GM12892 (cell line): ENCODE measurements around the gene IFT27.
"Not testable (repeated sequence)": the region's sequence is repeated elsewhere in the genome, so short reads cannot be mapped to it uniquely, and the experiment has no call there.

Source experiments
- DNase-seq: peaks from one replicate; pipeline ENCODE4 v3.0.0; 2011; ENCODE audit not compliant: insufficient read length
- FAIRE-seq: peaks from 2 replicates; lab custom pipeline; 2011; peaks lifted over from hg19 to GRCh38; lab: Jason Lieb, UNC
- POLR2A ChIP-seq: IDR thresholded peaks from 2 replicates; pipeline ENCODE4 v1.6.1; 2011; ENCODE audit warnings: low read depth, low read length, control low read depth
- POLR2AphosphoS5 ChIP-seq: IDR thresholded peaks from 2 replicates; pipeline ENCODE4 v1.6.1; 2011; ENCODE audit warnings: low read depth, low read length, control low read depth
- TAF1 ChIP-seq: IDR thresholded peaks from 2 replicates; pipeline ENCODE4 v1.6.1; 2011; ENCODE audit warnings: low read depth, mild to moderate bottlenecking, control low read depth, low read length, borderline replicate concordance

Gene IFT27

DNA sequence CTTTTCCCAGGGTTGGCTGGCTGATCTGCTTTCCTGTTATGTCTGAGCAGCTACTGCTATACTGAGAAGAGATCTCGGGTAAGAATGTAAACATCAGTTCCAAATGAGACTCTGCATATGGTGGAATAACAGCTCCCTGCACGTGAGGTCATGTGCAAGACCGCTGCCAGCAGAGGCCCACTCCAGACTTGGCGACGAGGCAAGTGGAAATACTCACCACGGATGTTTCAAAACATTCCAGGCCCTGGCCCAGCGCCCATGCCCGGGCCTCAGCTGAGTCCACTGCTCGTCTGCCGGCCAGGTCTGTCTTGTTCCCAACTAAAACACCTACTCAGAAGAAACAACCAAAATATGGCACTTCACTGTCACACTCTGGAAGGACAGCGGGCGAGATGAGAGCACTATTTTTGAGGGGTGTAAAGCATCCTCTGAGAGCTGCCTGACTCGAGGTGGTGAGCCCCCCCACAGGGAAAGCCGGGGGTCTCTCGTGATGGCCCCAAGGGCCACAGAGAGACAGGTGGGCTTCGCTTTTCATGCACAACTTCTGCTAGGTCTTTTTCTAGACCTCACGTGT, 13.1 kb downstream of the IFT27 start:
- no peak for FAIRE-seq
- TF ChIP-seq TAF1 (no peak), POLR2A (no peak), POLR2AphosphoS5 (no peak)
- no peak for DNase-seq

DNA sequence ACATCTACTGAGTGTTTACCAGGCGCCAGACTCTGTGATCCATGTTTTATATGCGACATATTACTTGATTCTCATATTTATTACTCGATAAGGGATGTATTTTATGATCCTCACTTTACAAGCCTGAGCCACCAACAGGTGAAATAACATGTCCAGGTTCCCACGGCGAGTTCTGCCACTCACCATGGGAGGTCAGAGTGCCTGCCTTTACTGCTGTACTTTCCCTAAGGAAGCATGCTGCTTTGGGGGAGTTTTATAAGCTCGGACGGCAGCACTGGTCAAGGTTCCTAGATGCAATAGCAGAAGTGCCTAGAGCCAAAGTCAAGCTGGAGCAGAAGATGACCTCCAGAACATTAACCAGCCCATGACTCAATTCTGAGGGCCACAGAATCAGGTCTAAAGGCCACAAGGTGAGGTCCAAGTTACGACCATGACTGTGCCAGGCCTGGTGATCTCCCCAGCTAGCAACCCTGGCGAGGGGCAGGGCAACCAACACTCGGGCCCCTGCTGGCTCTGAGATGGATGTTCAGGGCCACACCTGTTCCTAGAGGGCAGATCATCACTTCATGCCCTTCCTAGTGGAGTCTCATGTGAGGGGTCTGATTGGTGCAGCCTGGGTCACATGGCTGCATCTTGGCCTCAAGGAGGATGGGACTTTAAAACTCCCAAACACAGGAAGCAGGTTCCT, 14.2 kb downstream of the IFT27 start:
- DNase-seq (no peak), FAIRE-seq (no peak)
- TF ChIP-seq TAF1 (no peak), POLR2AphosphoS5 (no peak)

DNA sequence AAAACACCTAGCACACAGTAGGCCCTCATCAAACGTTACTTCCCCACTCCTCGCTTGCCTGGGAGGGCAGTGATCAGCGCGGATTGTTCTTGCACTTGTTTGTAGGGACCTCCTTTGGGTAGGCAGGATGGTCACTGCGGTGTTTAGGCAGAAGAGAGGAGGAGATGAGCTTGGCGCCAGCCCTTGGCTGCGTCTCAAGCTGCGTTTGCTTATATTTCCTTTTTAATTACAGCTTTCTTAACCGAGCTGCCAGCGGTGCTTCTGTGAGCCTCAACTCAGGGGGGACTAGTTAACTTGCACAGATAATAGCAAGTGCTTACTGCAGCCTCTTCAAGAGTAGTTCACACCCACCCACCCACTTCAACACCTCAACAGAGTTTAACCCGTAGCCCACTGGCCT, 15.1 kb downstream of the IFT27 start:
- no peak for FAIRE-seq
- DNase-seq, result no peak

DNA sequence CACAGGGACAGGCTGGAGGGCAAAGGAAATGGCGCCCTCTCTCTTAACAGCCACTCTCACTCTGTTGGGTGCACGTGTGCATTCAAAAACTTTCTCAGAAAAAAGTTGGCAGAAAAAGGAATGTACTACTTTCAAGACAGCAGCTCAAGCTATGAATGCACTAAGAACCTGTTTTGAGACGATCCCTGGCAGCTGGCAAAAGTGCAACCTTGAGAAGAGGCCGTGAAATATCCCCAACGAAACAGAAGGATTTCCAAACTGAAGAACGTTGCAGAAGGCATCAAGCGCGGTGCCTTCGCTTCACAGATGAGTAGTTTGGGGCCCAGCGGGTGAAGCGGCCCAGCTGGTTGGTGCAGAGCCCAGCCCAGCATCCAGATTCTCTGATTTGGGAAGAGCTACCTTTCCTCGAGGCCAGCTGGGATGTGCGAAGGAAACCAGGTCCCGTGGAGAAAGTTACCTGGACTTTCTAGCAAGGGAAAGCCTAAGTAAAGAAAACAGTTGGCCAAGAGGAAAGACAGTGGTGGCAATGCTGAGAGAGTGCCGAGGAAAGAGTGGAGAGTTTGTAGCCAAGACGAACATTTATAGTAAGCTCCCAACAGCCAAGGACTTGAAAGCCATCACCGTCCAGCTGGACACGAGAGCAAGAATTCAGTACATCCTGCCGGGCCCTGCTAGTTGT, 16.3 kb downstream of the IFT27 start:
- FAIRE-seq (no peak), DNase-seq (no peak)
- TF ChIP-seq POLR2AphosphoS5 (no peak), POLR2A (no peak), TAF1 (no peak)

More for the DNA sequence above, 15.1 kb downstream of the IFT27 start:
- TF ChIP-seq TAF1 (no peak), POLR2A (no peak), POLR2AphosphoS5 (no peak)

DNA sequence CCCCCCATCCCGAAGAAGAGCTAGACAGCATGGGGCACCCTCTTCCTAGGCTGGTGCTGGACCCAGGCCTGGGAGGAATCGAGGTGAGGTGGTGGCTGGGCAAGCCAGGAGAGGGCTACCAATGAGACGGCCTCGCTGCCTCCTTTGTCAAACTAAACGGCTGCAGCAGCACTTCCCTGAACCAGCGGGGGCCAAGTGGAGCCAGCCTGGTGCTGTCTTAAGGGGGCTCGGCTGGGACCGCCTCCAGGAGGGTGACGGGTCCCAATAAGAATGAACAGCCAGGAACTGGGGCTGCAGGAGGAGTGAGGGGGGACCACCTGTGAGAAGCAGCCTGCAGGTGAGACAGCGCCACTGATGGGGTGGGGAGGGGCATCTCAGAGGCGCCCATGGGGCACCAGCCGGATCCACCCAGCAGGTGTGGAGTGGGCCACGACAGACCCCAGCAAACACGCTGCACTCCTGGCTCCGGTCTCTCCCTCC, 17.1 kb downstream of the IFT27 start:
- no peak for TF ChIP-seq POLR2AphosphoS5
- FAIRE-seq, result no peak
- no peak for DNase-seq

DNA sequence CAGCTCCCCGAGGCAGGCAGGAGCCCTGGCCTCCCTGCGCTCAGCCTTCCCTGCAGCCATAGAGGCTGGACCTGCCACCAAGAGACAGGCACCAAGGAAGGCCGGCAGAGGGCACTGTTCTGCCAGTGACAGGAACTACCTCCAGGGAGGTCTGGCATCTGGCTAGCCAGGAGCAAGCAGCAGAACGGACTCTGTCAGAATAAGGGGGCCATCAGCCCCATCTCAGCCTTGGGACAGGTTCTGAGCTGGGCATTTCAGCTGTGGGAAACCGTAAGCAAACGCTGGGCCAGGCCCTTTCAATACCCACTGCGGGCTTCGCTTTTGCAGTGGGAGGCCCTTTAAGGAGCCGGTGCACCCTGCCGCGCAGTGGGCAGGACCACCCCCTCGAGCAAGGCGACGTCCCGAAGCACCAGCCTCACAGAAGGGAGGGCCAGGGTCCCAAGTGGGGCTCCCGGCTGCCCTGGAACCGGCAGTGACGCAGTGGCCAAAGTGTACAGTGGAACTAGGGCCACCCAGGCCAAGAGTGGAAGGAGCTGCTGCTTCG, 18.2 kb downstream of the IFT27 start:
- FAIRE-seq (peak; percentile 83), DNase-seq (peak; percentile 76)
- TF ChIP-seq TAF1, result no peak
- TF ChIP-seq POLR2A, result no peak
- no peak for TF ChIP-seq POLR2AphosphoS5

DNA sequence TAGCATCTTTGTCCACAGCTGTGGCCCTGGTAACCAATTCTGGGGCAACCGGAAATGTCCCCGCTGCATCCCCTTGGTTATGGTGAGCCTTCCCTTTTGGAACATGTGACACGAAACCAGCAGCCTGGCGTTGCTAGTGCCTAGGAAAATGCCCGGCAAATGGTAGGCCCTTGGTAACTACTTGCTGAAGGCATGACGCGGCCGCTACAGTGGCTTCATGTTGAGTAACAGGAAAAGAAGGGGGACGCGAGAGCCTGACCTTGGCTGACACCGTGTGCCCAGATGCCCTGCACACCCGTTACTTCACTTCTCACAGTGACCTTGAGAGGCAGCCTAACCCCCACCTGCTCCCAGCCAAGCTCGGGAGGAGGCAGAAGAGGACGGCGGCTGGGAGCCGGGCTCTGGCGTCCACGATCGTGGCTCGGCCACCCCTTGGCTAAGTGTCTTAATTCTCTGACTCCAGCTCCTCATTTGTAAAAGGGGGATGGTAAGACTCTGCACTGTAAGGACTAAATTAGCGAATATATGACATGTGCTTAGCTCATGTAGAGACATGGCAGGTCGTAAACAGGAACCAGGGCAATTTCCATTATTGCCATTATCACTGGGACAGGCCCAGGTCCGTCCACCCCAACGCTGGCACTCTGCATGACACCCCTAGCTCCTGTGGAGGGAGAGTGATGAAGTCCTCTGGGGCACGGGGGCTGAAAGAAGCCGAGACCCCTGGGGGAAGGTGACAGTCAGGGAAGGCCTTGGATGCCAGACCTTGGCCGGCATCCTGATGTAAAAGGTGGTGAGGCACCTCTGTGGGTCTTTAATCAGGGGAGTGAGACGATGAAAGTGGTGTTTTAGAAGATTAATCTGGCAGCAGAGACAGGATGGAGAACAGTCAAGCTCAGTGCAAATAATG, 18.9 kb downstream of the IFT27 start:
- no peak for FAIRE-seq
- DNase-seq, result no peak
- TF ChIP-seq POLR2A, result no peak
- TF ChIP-seq POLR2AphosphoS5, result no peak
- no peak for TF ChIP-seq TAF1

DNA sequence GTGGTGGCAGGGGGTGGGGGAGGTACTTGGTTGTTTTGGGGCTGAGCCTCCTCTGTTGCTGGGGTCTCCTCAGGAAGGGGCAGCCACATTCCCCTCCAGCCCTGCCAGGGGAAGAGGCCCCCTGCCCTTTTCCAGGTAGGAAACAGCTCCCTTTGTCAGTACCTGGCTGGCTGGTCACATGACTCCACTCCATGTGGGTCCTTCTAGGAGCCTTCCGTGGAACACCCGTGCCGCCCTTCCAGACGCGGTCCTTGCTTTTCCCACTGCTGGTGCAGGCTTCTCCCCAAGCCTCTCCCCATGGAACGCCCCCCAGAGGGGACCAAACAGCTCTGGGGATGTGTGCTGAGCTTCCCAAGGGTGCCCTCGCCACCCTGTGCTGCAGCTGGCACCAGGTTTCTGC, 19.9 kb downstream of the IFT27 start:
- TF ChIP-seq POLR2A (no peak), POLR2AphosphoS5 (no peak), TAF1 (no peak)
- FAIRE-seq (no peak), DNase-seq (no peak)

DNA sequence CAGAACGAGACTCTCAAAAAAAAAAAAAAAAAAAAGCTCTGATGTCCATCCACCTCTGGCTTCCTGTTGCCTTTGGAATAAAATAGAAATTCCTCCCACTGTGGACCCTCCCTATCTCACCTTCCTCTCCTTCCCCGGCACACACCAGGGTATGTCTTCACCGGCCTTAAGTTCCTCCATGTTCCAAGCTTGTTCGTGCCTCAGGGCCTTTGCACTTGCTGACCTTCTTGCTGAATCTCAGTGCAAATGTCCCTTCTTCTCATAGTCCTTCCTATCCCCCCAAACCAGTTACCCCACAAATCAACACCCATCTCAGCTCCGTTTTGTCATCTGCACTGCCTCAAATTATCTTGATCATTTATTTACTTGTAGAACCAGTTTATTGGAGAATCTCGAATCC, 20.6 kb downstream of the IFT27 start:
- FAIRE-seq (no peak), DNase-seq (no peak)
- TF ChIP-seq POLR2AphosphoS5, result no peak

DNA sequence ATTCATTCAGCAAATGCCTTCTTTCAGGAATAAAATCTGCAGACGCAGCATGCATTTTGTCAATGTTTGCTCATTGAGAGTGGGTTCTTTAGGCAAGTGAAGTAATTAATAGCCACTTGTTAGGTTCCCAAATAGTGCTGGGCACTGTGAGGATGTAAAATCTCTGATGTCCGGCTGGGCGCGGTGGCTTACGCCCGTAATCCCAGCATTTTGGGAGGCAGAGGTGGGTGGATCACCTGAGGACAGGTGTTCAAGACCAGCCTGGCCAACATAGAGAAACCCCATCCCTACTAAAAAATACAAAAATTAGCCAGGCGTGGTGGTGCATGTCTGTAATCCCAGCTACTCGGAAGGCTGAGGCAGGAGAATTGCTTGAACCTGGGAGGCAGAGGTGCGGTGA, 21.0 kb downstream of the IFT27 start:
- DNase-seq, FAIRE-seq: not testable (repeated sequence)

DNA sequence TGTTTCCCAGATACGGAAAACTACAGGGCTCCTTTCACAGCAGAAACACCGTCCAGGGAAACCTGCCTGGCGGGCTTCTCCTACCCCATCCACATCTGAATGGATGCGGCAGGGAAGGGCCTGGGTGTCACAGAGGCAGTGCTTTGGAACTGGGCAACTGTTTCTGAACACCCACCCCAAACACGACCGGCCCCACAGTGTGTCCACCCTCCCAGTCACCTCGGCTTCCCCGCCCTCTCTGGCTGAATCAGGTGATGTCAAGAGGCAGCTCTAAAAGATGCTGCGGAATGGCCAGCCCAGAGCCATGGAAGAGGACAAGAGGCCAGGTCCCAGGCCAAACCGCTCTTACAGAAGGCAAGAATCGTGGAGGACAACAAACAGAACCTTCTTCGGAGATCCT, 22.0 kb downstream of the IFT27 start:
- no peak for TF ChIP-seq TAF1
- TF ChIP-seq POLR2AphosphoS5, result no peak
- no peak for TF ChIP-seq POLR2A
- FAIRE-seq (no peak), DNase-seq (no peak)
